CD4-positive, alpha-beta T cell treated with Interleukin-4 for 1 hour (primary cell): ENCODE measurements around the gene LRWD1.
A peak's percentile ranks its signal among the peaks of the same experiment; 100 is the strongest.
"Not testable (repeated sequence)": the region's sequence is repeated elsewhere in the genome, so short reads cannot be mapped to it uniquely, and the experiment has no call there.

Experiments used
- DNase-seq, 2 donors: peaks; one replicate each; pipeline ENCODE4 v3.0.0-alpha.2; 2020 to 2022

The LRWD1 gene

GRCh38 chr7:102469351-102469971, 4.7 kb downstream of the LRWD1 start:
- no peak for DNase-seq

DNA sequence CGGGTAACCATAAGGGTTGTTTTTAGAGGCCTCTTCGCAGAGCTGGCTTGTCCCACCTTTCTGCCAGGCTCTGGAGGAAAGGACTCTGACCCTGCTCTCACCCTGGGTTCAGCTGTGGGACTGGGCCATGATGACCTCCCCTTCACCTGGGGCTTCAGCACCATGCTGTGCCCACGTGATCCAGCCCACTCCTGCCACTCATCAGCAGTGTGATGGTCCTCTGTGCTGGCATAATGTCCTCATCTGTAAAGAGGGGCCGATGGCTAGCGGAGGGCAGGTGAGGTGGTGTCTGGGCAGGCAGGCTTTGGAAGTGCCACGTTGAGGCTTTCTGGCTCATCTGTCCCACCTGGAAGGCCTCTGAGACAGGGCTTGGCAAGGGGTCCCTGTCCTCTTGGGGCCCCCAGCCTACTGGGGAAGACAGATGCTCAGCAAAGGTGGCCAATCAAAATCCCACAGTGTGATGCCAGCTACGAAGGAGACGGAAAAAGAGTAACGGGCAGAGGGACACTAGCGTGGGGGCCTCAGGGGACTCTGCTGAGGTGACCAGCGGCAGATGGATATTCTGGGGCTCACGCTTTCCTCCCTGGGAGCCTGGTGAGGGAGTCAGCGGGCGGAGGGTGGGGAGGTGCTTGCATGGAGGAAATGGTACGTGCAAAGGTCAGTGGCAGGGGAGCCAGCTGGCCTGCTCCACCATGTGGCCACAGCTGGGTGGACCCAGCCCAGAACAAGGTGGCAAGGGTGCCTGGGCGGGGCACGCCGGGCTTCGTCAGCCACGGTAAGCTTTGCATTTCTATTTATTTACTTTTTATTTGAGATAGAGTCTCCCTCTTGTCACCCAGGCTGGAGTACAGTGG, 5.4 kb downstream of the LRWD1 start:
- DNase-seq = no peak

DNA sequence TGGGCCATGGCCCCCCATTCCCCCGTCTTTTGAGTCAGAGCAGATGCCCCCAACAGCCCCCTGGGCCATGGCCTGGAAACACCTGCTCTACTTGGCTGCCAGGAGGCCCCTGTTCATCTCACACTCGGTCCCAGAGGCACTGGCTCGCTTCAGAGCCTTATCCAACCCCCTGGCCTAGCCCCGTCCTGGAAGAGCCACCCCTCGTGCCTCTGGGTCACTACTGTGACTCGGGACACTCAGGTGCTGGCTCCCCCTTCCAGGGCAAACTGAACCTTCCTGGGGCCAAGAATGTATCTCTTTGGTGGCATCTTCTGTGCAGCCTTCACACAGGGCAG, 7.0 kb downstream of the LRWD1 start:
- DNase-seq = no peak

DNA sequence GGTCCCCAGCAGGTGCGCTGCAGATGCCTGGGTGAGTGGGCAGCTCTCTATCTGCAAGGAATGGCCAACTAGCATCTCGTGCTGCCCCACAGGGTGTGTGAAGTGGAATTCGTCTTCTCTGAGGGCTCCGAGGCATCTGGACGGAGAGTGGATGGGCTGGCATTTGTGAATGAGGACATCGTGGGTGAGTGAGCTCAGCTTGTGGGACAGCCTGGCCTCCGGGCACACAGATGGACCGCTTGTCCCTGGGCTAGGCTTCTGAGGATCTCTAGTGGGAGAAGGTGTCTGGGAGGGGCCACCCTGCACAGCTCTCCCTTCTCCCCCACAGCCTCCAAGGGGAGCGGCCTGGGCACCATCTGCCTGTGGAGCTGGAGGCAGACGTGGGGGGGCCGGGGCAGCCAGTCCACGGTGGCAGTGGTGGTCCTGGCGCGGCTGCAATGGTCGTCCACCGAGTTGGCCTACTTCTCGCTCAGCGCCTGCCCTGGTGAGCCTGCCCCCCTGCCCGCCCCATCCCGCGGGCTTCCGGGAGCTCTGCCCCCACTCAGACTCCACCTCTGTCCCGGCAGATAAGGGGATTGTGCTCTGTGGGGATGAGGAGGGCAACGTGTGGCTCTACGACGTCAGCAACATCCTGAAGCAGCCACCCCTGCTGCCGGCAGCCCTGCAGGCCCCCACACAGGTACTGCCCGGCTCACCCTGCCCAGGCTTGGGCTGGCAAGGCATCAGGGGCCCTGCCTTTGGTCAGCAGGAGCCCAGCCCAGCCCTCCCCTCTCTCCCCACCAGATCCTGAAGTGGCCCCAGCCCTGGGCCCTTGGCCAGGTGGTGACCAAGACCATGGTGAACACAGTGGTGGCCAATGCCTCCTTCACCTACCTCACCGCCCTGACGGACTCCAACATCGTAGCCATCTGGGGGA, 7.6 kb downstream of the LRWD1 start:
- no peak for DNase-seq

DNA sequence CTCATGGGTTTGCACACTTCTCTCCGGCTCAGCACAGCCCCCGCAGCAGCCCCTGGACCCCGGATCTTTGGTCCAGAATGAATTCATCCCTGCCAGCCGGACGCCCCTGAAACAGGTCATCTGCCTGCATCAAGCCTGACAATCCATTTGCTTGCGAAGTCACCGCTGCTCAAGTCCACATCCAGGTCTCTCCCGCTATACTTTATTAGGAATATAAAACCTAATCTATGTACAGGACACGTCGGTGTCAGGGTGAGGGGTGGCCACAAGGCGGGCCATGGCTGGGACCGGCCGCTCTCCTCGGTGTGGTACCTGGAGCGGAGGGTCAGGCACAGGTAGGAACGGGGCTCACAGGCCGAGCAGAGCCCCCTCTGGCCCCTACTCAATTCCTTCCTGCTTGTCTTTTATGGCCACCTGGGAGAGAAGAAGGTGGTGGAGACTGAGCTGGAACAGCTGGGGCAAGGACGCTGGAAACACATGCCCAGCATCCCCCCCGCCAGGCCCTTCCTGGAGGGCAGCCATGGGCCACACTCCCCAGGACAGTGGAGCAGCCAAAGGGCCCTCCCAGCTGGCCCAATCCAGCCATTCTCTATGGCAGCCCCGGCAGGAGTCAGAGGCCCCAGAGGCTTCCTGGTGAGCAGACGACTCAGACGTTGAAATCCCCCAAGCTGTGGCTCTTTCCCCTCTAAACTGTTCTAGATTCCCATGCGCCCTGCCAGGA, 8.6 kb downstream of the LRWD1 start:
- peak in 1 of 2 donors; percentile 5 for DNase-seq

- DNase-seq = not testable (repeated sequence)
These were observed 9.3 kb downstream of the LRWD1 start for GRCh38 chr7:102474116-102474515.

GRCh38 chr7:102474736-102475435, 10.1 kb downstream of the LRWD1 start:
- DNase-seq = not testable (repeated sequence)

GRCh38 chr7:102478314-102479208, 13.8 kb downstream of the LRWD1 start, which contains the start of gene POLR2J:
POLR2J (minus strand) TSS chr7:102478922; CDS start chr7:102478860, 62 bp downstream.
- DNase-seq = peak; percentile 94 to 97

GRCh38 chr7:102479209-102479584, 14.4 kb downstream of the LRWD1 start:
- DNase-seq = not testable (repeated sequence)

GRCh38 chr7:102479982-102480637, 15.3 kb downstream of the LRWD1 start:
- peak; percentile 43 to 44 for DNase-seq

- not testable (repeated sequence) for DNase-seq
These were observed 17.2 kb downstream of the LRWD1 start for GRCh38 chr7:102481962-102482361.

DNA sequence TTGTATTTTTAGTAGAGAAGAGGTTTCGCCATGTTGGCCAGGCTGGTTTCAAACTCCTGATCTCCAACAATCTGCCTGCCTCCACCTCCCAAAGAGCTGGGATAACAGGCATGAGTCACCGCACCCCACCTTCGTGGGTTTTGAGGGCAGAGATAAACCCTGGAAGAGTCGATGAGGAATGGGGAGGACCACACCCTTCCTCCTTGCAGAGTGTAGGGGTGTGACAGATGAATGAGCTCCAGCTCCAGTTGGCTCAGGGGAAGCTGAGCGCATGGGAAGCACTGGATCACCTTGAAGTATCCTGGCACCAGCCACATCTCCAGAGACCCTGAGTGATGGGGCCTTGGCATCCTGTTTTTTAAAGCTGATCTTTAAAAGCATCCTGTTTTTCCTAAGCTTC, 19.5 kb downstream of the LRWD1 start:
- DNase-seq = not testable (repeated sequence)

- DNase-seq = peak; percentile 51 to 64
These were observed 25.8 kb downstream of the LRWD1 start for GRCh38 chr7:102490529-102491075.

DNA sequence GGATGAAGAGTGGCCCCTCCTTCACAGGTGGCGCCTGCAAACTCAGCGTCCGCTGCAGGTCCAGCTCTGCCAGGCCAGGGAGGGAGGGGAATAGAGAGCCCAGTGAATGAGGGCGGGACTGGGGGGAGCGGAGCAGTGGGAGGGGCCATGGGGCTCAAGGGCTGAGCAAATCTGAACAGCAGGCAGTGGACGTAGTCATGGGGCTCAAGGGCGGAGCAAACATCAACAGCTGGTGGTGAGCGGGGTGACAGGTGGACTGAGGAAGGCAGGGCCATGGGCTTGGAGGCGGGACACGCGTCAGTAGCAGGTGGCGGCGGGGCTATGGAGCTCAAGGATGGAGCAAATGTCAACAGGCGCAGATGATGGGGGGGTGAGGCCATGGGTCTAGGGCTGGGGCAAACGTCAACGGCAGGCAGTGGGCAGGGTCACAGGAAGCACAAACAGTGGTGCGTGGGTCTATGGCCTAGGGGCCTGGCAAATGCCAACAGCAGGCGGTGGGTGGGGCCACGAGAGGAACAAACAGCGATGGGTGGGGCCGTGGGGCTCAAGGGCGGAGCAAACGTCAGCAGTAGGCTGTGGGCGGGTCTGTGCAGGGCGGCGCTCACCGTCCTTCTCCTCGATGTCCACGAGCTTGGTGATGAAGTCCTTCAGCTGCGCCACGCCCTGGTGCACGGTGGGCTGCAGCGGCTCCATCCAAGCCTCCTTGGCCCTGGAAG, 28.6 kb downstream of the LRWD1 start:
- not testable (repeated sequence) for DNase-seq

GRCh38 chr7:102494026-102494425, 29.2 kb downstream of the LRWD1 start:
- peak in 1 of 2 donors; percentile 45 for DNase-seq

GRCh38 chr7:102494473-102495149, 29.8 kb downstream of the LRWD1 start:
- not testable (repeated sequence) for DNase-seq

DNA sequence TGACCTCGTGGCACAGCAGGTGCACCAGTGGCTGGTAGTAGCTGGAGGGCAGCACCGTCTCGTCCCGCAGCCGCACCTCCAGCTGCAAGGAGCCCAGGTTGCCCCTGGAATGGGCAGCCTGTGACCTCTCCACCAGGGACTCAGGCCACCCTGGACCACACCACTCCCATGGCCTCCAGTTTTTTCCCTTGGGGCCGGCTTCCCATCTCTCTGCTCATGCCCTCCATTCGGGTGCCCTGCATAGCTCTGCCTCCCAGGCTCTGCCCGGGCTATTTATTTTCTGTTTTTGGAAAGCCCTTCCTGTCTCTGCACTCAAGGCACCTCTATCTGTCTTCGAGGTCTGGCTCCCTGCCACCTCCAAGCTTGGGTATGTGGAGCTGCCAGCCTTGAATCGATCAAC, 32.1 kb downstream of the LRWD1 start:
- DNase-seq = not testable (repeated sequence)

GRCh38 chr7:102497308-102497707, 32.5 kb downstream of the LRWD1 start:
- not testable (repeated sequence) for DNase-seq
